OCI-LY7 (cell line): ENCODE results near the gene PARD6A. TPM values are rescaled to one million over a fixed set of nuclear protein-coding genes. Genes with fewer than 3 reads are reported as not detected.

ENCODE experiments used
- BruUV-seq: library from RNA; stranded (reverse); fragments of 400-500 nt; replicated peaks from 2 replicates; lab custom pipeline; 2021; lab: Mats Ljungman, UMichigan
- CTCF ChIA-PET: fragments of 300-600 bp; sonication (Branson Sonifier 250); formaldehyde crosslinking; loops from one replicate; lab custom pipeline; 2022; ENCODE audit warnings: antibody characterized with exemption; ENCODE audit not compliant: unreplicated experiment; lab: Charles Lee
- POLR2A ChIA-PET: fragments of 300-600 bp; sonication (Branson Sonifier 250); formaldehyde crosslinking; loops from one replicate; lab custom pipeline; 2022; ENCODE audit warnings: antibody characterized with exemption; lab: Charles Lee
- DNase-seq: peaks from one replicate; pipeline ENCODE4 v3.0.0-alpha.2; 2015; ENCODE audit warnings: low spot score
- H2AFZ ChIP-seq: fragments of 200-600 bp; sonication (generic), shearing (Covaris generic); 2 replicates; pipeline ENCODE4 v1.6.1; 2014; ENCODE audit warnings: mild to moderate bottlenecking, antibody characterized with exemption, low read length, moderate library complexity
- H3K27ac ChIP-seq: fragments of 200-600 bp; sonication (generic); 2 replicates; pipeline ENCODE4 v1.5.1; 2014; ENCODE audit warnings: mixed run types, low read depth, mild to moderate bottlenecking, moderate library complexity, low read length, inconsistent platforms; ENCODE audit not compliant: poor library complexity, severe bottlenecking
- H3K36me3 ChIP-seq: fragments of 200-600 bp; sonication (generic); 2 replicates; pipeline ENCODE4 v1.6.1; 2014; ENCODE audit warnings: mild to moderate bottlenecking, antibody characterized with exemption, low read length, moderate library complexity, mixed read lengths; ENCODE audit not compliant: insufficient read depth
- H3K4me1 ChIP-seq: fragments of 200-600 bp; sonication (generic); 2 replicates; pipeline ENCODE4 v1.5.1; 2014; ENCODE audit warnings: mild to moderate bottlenecking, low read length; ENCODE audit not compliant: insufficient read depth, poor library complexity, severe bottlenecking
- H3K4me2 ChIP-seq: fragments of 200-600 bp; sonication (generic); 2 replicates; pipeline ENCODE4 v1.6.1; 2014; ENCODE audit warnings: mild to moderate bottlenecking, low read length
- H3K4me3 ChIP-seq: fragments of 200-600 bp; sonication (generic); 2 replicates; pipeline ENCODE4 v1.5.1; 2014; ENCODE audit warnings: mild to moderate bottlenecking, low read depth, low read length; ENCODE audit not compliant: poor library complexity, severe bottlenecking
- H3K79me2 ChIP-seq: fragments of 200-600 bp; sonication (generic); 2 replicates; pipeline ENCODE4 v1.6.1; 2016; ENCODE audit warnings: low read depth, mild to moderate bottlenecking, low read length, moderate library complexity, mixed read lengths; ENCODE audit not compliant: insufficient read depth
- H3K9me2 ChIP-seq: fragments of 200-600 bp; sonication (generic); 2 replicates; pipeline ENCODE4 v1.6.1; 2016; ENCODE audit warnings: mild to moderate bottlenecking, low read length, mixed read lengths; ENCODE audit not compliant: insufficient read depth
- H3K9me3 ChIP-seq: fragments of 200-600 bp; sonication (generic); 2 replicates; pipeline ENCODE4 v1.6.1; 2014; ENCODE audit warnings: mild to moderate bottlenecking, mixed run types, low read length, mixed read lengths
- H4K20me1 ChIP-seq: fragments of 200-600 bp; sonication (generic); 2 replicates; pipeline ENCODE4 v1.6.1; 2014; ENCODE audit warnings: mild to moderate bottlenecking, antibody characterized with exemption, low read length, moderate library complexity, mixed read lengths; ENCODE audit not compliant: insufficient read depth
- EZH2phosphoT487 ChIP-seq: fragments of 200-600 bp; sonication (generic); IDR thresholded peaks from 2 replicates; pipeline ENCODE4 v1.6.1; 2018; ENCODE audit warnings: low read depth, borderline replicate concordance, mild to moderate bottlenecking, mixed run types, antibody characterized with exemption, low read length, moderate library complexity, mixed read lengths
- intact Hi-C: fragments of 100-400 bp; cut with micrococcal nuclease; formaldehyde crosslinking; loops from one replicate; pipeline ENCODE4 v1.10.0; 2022; ENCODE audit not compliant: unreplicated experiment
- total RNA-seq, 2 experiments: library from RNA; depleted of rRNA in 1 of 2; stranded (reverse); fragments of >200 nt in 1 of 2; shearing (Covaris generic) in 1 of 2; gene quantifications; 2 replicates each; pipeline ENCODE4 v1.2.3, GENCODE V29; 2014 to 2022
- TF ChIP-seq, protein P1 (sequence below): fragments of 200-600 bp; sonication (generic); conservative IDR thresholded peaks from 2 replicates; pipeline ENCODE4 v1.5.1; 2014; ENCODE audit warnings: mild to moderate bottlenecking, antibody characterized with exemption, low read length, moderate library complexity, mixed read lengths

Gene PARD6A
- total RNA-seq, 2 experiments from 2014 or later: 14.0 to 23.3 TPM

DNA sequence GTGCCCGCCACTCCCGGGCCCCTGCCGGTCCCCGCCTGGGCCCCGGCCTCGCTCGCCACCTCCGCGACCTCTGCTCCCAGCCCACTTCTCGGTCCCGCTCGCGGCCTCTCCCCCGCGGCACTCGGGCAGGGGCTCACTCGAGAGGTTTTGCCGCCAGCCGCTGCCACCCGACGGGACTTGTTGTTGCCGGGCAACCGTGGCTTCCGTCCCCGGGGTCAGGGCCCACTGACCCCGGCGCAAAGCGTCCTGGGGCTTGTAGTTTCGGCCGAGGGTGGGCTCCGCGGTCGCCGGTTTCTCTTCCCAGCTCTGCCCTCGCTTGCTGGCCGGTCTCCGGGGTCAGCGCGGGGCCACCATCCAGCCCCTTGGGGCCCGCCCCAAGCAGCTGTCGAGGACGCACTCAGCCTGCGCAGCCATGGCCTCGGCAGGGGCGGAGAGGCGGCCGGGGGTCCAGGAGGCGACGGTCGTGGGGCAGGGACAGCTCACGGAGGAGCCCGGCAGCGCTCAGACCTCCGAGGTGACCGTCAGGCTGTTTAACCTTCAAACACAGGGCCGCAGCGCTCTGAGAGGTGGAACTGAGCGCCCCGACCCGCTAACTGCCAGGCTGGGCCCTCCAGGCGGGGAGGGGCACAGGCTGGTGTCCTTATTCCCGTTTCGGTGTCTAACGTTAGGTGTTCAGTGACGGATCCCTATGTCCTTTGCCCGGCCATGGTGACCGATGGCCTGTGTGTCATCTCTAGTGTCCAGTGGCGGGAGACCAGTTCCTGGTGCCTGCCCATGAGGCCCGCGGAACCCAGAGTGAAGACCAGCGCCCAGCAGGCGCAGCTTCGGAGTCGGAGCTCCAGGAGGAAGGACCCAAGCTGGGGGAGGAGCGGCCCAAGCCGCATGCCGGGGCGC is 6.0 kb downstream of the PARD6A start, which contains the start of the genes C16orf86 and ENKD1:
TSS of gene C16orf86 (plus strand) at position 256 of the 894 bp plus-strand sequence. CDS start at position 413, 157 bp downstream.
TSS of gene ENKD1 (minus strand) at position 192 of the 894 bp plus-strand sequence. CDS start 308 bp downstream, outside the sequence.
- CTCF ChIA-PET: interaction anchor here (0.5 to 2.3 kb wide), 6 partner anchors 22 to 178 kb away, joined by 3 to 9 read pairs (median 5); no protein-coding TSS in a partner anchor
- Histone ChIP-seq H4K20me1 (no peaks in the 10 kb centered on the region), H3K27ac (peak within 1 kb of the TSS; percentile 80), H3K9me2 (no peaks in the 10 kb centered on the region), H2AFZ (peak within 1 kb of the TSS; percentile 60; the same call in 1 of the 2 replicates), H3K9me3 (no peaks in the 10 kb centered on the region), H3K36me3 (no peaks in the 10 kb centered on the region), H3K4me1 (peaks cover 38% of the 10 kb centered on the region), H3K4me2 (peak within 1 kb of the TSS; percentile 93), H3K79me2 (no peaks in the 10 kb centered on the region), H3K4me3 (peak within 1 kb of the TSS; percentile 69)
- intact Hi-C loops: no loop called here
- DNase-seq: peak; percentile 89
- BruUV-seq: no TSS peak
- POLR2A ChIA-PET: interaction anchor here (0.6 to 1.6 kb wide), 5 partner anchors 22 to 146 kb away, joined by 3 to 6 read pairs (median 3); partner anchors contain the start of gene CARMIL2
- TF ChIP-seq EZH2phosphoT487: no peak
- TF ChIP-seq, protein P1, sequence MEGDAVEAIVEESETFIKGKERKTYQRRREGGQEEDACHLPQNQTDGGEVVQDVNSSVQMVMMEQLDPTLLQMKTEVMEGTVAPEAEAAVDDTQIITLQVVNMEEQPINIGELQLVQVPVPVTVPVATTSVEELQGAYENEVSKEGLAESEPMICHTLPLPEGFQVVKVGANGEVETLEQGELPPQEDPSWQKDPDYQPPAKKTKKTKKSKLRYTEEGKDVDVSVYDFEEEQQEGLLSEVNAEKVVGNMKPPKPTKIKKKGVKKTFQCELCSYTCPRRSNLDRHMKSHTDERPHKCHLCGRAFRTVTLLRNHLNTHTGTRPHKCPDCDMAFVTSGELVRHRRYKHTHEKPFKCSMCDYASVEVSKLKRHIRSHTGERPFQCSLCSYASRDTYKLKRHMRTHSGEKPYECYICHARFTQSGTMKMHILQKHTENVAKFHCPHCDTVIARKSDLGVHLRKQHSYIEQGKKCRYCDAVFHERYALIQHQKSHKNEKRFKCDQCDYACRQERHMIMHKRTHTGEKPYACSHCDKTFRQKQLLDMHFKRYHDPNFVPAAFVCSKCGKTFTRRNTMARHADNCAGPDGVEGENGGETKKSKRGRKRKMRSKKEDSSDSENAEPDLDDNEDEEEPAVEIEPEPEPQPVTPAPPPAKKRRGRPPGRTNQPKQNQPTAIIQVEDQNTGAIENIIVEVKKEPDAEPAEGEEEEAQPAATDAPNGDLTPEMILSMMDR: no peak

DNA sequence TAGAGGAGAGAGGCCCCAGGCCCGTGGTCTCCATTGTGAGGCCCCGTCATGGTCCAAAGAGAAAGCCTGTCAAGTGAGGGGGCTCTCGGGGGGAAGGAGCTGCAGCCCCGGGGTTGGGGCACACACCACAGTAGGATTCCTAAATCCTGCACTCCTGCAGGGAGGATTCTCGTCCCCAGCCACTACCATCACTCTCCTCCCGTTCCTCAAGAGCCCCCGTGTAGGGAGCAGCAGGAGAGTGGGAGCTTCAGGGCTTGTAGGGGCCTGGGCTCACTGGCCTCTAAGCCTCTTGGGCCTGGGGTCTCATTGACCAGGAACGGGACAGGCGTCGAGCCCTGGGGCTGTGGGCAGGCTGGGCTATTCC is 6.7 kb downstream of the PARD6A start:
- TF ChIP-seq, protein P1: no peak
- H3K36me3 ChIP-seq: no peaks in the 10 kb centered on the region
- peak overlapping the region; percentile 69 for H3K4me3 ChIP-seq
- CTCF ChIA-PET: interaction anchor here (0.7 to 2.3 kb wide), 5 partner anchors 104 to 178 kb away, joined by 3 to 9 read pairs (median 6); no protein-coding TSS in a partner anchor
- no peaks in the 10 kb centered on the region for H3K9me3 ChIP-seq
- H4K20me1 ChIP-seq: no peaks in the 10 kb centered on the region
- no TSS peak for BruUV-seq
- peak overlapping the region; percentile 93 for H3K4me2 ChIP-seq
- peak overlapping the region; percentile 80 for H3K27ac ChIP-seq
- intact Hi-C loops: no loop called here
- H2AFZ ChIP-seq: peak overlapping the region; percentile 60; the same call in 1 of the 2 replicates
- no peaks in the 10 kb centered on the region for H3K9me2 ChIP-seq
- POLR2A ChIA-PET: interaction anchor here (0.6 to 1.6 kb wide), 6 partner anchors 23 to 198 kb away, joined by 3 to 6 read pairs (median 4); partner anchors contain the start of gene CARMIL2
- H3K79me2 ChIP-seq: no peaks in the 10 kb centered on the region
- H3K4me1 ChIP-seq: peaks cover 38% of the 10 kb centered on the region
- no peak for DNase-seq
